Hepatocyte (in vitro differentiated cells): ENCODE measurements around the gene FLYWCH2. TPM values are rescaled to one million over a fixed set of nuclear protein-coding genes. Genes with fewer than 3 reads are reported as not detected.

Source experiments
- DNase-seq: peaks from one replicate; pipeline ENCODE4 v3.0.0-alpha.2; 2016; ENCODE audit warnings: low spot score
- H2AFZ ChIP-seq: fragments of 200-600 bp; sonication (generic); 2 replicates; pipeline ENCODE4 v1.6.0; 2016; ENCODE audit warnings: antibody characterized with exemption, mild to moderate bottlenecking
- H3K27ac ChIP-seq: fragments of 200-600 bp; sonication (generic); 2 replicates; pipeline ENCODE4 v1.5.1; 2016; ENCODE audit warnings: mild to moderate bottlenecking
- H3K27me3 ChIP-seq: fragments of 200-600 bp; sonication (generic); 2 replicates; pipeline ENCODE4 v1.6.1; 2016
- H3K36me3 ChIP-seq: fragments of 200-600 bp; sonication (generic); replicated peaks from 2 replicates; pipeline ENCODE4 v1.5.1; 2016; ENCODE audit warnings: low read depth; ENCODE audit not compliant: insufficient read depth
- H3K4me1 ChIP-seq: fragments of 200-600 bp; sonication (generic); 2 replicates; pipeline ENCODE4 v1.5.1; 2016; ENCODE audit warnings: mild to moderate bottlenecking, moderate library complexity; ENCODE audit not compliant: insufficient read depth
- H3K4me2 ChIP-seq: fragments of 200-600 bp; sonication (generic); 2 replicates; pipeline ENCODE4 v1.6.0; 2016
- H3K4me3 ChIP-seq: fragments of 200-600 bp; sonication (generic); 2 replicates; pipeline ENCODE4 v1.5.1; 2016; ENCODE audit warnings: mild to moderate bottlenecking
- H3K79me2 ChIP-seq: fragments of 200-600 bp; sonication (generic); 2 replicates; pipeline ENCODE4 v1.6.0; 2017; ENCODE audit warnings: mild to moderate bottlenecking
- H3K9me2 ChIP-seq: fragments of 200-600 bp; sonication (generic); replicated peaks from 2 replicates; pipeline ENCODE4 v1.6.0; 2017; ENCODE audit warnings: mild to moderate bottlenecking; ENCODE audit not compliant: insufficient read depth
- H3K9me3 ChIP-seq: fragments of 200-600 bp; sonication (generic); 2 replicates; pipeline ENCODE4 v1.5.1; 2016; ENCODE audit warnings: low read depth, mild to moderate bottlenecking
- H4K20me1 ChIP-seq: fragments of 200-600 bp; sonication (generic); 2 replicates; pipeline ENCODE4 v1.6.0; 2016; ENCODE audit warnings: mild to moderate bottlenecking; ENCODE audit not compliant: insufficient read depth, poor library complexity, severe bottlenecking
- CTCF ChIP-seq: fragments of 200-600 bp; sonication (generic); IDR thresholded peaks from 2 replicates; pipeline ENCODE4 v1.5.1; 2016; ENCODE audit warnings: antibody characterized with exemption, mild to moderate bottlenecking; ENCODE audit not compliant: poor library complexity
- EZH2 ChIP-seq: fragments of 200-600 bp; sonication (generic); IDR thresholded peaks from 2 replicates; pipeline ENCODE4 v1.6.1; 2016; ENCODE audit warnings: antibody characterized with exemption, mild to moderate bottlenecking, borderline replicate concordance
- EZH2phosphoT487 ChIP-seq: fragments of 200-600 bp; sonication (generic); IDR thresholded peaks from one replicate; pipeline ENCODE4 v1.6.1; 2018; ENCODE audit warnings: antibody characterized with exemption, mild to moderate bottlenecking, low read depth, moderate library complexity; ENCODE audit not compliant: unreplicated experiment, severe bottlenecking
- WGBS: methylation state at CpG from one replicate; pipeline ENCODE4 v1.1.6; 2016; ENCODE audit warnings: low lambda C conversion rate; ENCODE audit errors: missing lambda C conversion rate; 5-methylcytosine and 5-hydroxymethylcytosine counted together
- polyA plus RNA-seq: library from polyadenylated mRNA; unstranded; fragments of >200 nt; fragmentation: Nextera tagmentation; extraction: Ambion mirVana; gene quantifications from 2 replicates; pipeline ENCODE4 v1.2.1, GENCODE V29; 2016
- total RNA-seq: library from RNA; depleted of rRNA; stranded (reverse); fragments of >200 nt; gene quantifications from 2 replicates; pipeline ENCODE4 v1.2.3, GENCODE V29; 2014

Gene FLYWCH2
- total and polyA plus RNA-seq, 2 experiments from 2014 or later = 40.0 to 45.1 TPM

- DNase-seq = no peak
- H3K4me2 ChIP-seq = no peak overlapping the region
- TF ChIP-seq EZH2phosphoT487 (no peak), CTCF (no peak), EZH2 (no peak)
- H2AFZ ChIP-seq = no peak overlapping the region
- no peaks in the 10 kb centered on the region for H3K27me3 ChIP-seq
- H3K27ac ChIP-seq = peak overlapping the region; percentile 33
- no peak overlapping the region for H3K4me3 ChIP-seq
- no peaks in the 10 kb centered on the region for H3K9me3 ChIP-seq
- WGBS = 87% methylated on average over 13 of the region's 13 CpGs
- no peaks in the 10 kb centered on the region for H3K79me2 ChIP-seq
- peaks cover 13% of the 10 kb centered on the region for H3K4me1 ChIP-seq
- H3K36me3 ChIP-seq = no peaks in the 10 kb centered on the region
- no peaks in the 10 kb centered on the region for H4K20me1 ChIP-seq
- no peaks in the 10 kb centered on the region for H3K9me2 ChIP-seq
Measured at GRCh38 chr16:2899564-2900072, 16.6 kb downstream of the FLYWCH2 start.

- Histone ChIP-seq H2AFZ (no peak overlapping the region), H3K9me3 (no peaks in the 10 kb centered on the region), H3K36me3 (no peaks in the 10 kb centered on the region), H3K79me2 (no peaks in the 10 kb centered on the region), H3K9me2 (no peaks in the 10 kb centered on the region), H3K27ac (no peak overlapping the region), H3K27me3 (no peaks in the 10 kb centered on the region), H3K4me1 (peaks cover 13% of the 10 kb centered on the region), H3K4me2 (no peak overlapping the region), H3K4me3 (no peak overlapping the region), H4K20me1 (no peaks in the 10 kb centered on the region)
- no peak for TF ChIP-seq EZH2
- TF ChIP-seq CTCF = no peak
- no peak for TF ChIP-seq EZH2phosphoT487
- 96% methylated on average over 15 of the region's 15 CpGs for WGBS
- no peak for DNase-seq
Measured at GRCh38 chr16:2900526-2901075, 17.6 kb downstream of the FLYWCH2 start.

DNA sequence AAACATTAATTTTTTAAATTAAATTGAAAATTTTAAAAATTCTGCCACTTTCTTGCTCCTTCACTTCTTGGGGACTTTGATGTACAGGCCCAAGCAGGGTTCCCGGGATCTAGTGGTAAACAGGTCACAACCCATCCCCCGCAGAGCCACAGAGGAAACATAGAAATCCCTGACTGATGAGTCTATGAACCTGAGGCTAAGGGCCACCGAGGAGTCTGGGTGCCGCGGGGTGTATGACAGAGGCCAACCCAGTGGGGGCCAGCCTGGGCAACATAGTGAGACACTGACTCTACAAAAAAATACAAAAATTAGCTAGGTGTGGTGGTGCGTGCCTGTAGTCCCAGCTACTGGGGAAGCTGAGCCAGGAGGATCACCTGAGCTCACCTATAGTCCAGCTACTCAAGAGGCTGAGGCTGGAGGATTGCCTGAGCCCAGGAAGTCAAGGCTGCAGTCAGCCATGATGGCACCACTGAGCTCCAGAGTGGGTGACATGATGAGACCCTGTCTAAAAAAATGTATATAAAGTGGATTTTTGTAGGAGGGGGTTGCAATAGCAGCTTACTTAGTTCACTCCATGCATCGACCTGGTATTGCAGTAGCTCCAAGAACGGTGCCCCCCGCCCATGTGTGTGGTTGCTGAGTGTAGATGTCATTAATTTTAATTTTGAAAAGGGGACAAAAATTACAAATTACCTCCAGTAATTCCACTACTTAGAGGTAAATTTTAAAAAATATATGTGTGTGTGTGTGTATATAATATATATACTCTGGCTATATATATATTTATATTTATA lies 19.5 kb downstream of the FLYWCH2 start:
- Histone ChIP-seq H2AFZ (no peak overlapping the region), H3K4me1 (peaks cover 13% of the 10 kb centered on the region), H3K79me2 (no peaks in the 10 kb centered on the region), H4K20me1 (no peaks in the 10 kb centered on the region), H3K27ac (no peak overlapping the region), H3K9me2 (no peaks in the 10 kb centered on the region), H3K27me3 (no peaks in the 10 kb centered on the region), H3K4me2 (no peak overlapping the region), H3K4me3 (no peak overlapping the region), H3K9me3 (no peaks in the 10 kb centered on the region), H3K36me3 (no peaks in the 10 kb centered on the region)
- 94% methylated on average over 9 of the region's 9 CpGs for WGBS
- DNase-seq = no peak
- no peak for TF ChIP-seq EZH2
- no peak for TF ChIP-seq EZH2phosphoT487
- TF ChIP-seq CTCF = no peak
